MG63 (cell line): Measurements from ENCODE around the gene INTS14. TPM values are rescaled to one million over a fixed set of nuclear protein-coding genes. Genes with fewer than 3 reads are reported as not detected.

ENCODE experiments used
- DNase-seq: peaks from one replicate; pipeline ENCODE4 v3.0.0-alpha.2; 2020
- H3K27me3 ChIP-seq: fragments of 250-450 bp; sonication (Bioruptor Pico); 2 replicates; pipeline ENCODE4 v1.5.1; 2020; ENCODE audit warnings: mild to moderate bottlenecking, moderate library complexity
- H3K36me3 ChIP-seq: fragments of 250-450 bp; sonication (Bioruptor Pico); 2 replicates; pipeline ENCODE4 v1.5.1; 2020; ENCODE audit warnings: mild to moderate bottlenecking, moderate library complexity
- H3K4me3 ChIP-seq: fragments of 250-450 bp; sonication (Bioruptor Pico); 2 replicates; pipeline ENCODE4 v1.5.1; 2020; ENCODE audit warnings: mild to moderate bottlenecking, moderate library complexity
- H3K9me3 ChIP-seq: fragments of 250-450 bp; sonication (Bioruptor Pico); 2 replicates; pipeline ENCODE4 v1.5.1; 2020; ENCODE audit warnings: mild to moderate bottlenecking, moderate library complexity
- total RNA-seq: library from RNA; depleted of rRNA; stranded (reverse); fragments of >200 nt; shearing (Covaris generic); gene quantifications from 2 replicates; pipeline ENCODE4 v1.2.3, GENCODE V29; 2014; ENCODE audit warnings: low replicate concordance

The INTS14 gene
- total RNA-seq, 1 experiment from 2014 or later: 34.6 TPM

DNA sequence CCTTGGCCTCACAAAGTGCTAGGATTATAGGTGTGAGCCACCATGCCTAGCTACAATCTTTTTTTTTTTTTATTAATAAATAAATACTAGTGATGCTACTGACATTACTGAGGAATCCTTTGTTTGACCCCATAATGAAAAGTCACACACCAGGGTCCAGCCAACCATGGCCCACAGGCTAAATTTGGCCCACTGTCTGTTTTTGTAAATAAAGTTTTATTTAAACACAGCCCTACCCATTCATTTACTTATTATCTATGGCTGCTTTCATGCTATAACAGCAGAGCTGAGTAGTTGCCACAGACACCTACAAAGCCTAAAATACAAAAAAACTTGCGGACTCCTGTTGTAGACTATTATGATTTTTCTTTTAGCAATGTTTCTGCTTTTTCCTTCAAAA lies 7.4 kb downstream of the INTS14 start:
- H3K27me3 ChIP-seq: no peaks in the 10 kb centered on the region
- H3K4me3 ChIP-seq: no peak overlapping the region
- H3K9me3 ChIP-seq: no peaks in the 10 kb centered on the region
- peaks cover 65% of the 10 kb centered on the region for H3K36me3 ChIP-seq
- DNase-seq: no peak

- Histone ChIP-seq H3K4me3 (no peak overlapping the region), H3K36me3 (peaks cover 69% of the 10 kb centered on the region), H3K9me3 (no peaks in the 10 kb centered on the region), H3K27me3 (no peaks in the 10 kb centered on the region)
- no peak for DNase-seq
Observed at GRCh38 chr15:65603134-65603533, 7.8 kb downstream of the INTS14 start.

DNA sequence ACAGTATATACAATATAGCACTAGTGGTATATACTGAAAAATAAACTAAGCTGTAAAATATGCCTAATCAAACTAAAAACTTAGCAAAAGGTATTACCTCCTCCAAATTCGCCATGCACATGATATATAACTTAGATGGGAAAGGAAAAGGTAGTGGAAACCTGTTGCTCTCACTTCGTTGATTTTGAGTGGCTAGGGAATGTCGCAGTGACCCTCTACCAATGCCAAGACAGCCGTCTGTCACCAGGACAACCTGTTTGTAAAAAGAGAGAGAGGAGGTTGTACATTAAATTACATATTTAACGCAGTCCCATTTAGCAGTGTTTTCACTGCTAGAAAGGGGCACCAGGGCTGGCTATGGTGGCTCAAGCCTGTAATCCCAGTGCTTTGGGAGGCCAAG lies 11.3 kb downstream of the INTS14 start:
- no peaks in the 10 kb centered on the region for H3K27me3 ChIP-seq
- DNase-seq: no peak
- H3K9me3 ChIP-seq: no peaks in the 10 kb centered on the region
- H3K4me3 ChIP-seq: no peak overlapping the region
- peaks cover 81% of the 10 kb centered on the region for H3K36me3 ChIP-seq

DNA sequence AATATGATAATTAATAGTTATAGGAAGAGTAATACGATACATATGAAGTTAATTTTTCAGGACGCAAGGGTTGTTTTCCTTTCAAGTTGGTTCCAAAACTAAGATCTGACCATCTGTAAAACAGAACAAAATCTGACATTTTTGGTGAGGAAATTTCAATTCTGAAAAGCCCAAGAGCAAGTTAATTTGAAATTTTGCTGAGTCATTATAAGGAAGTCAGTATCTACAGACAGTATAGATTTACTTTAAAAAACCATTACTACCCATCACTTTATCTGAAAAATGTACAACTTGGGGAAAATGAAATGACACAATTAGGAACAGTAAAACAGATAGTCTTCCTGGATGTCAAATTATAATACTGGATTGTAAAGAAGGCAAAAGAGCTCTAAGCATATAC lies 12.5 kb downstream of the INTS14 start:
- H3K27me3 ChIP-seq: no peaks in the 10 kb centered on the region
- peaks cover 71% of the 10 kb centered on the region for H3K36me3 ChIP-seq
- H3K4me3 ChIP-seq: no peak overlapping the region
- no peaks in the 10 kb centered on the region for H3K9me3 ChIP-seq
- no peak for DNase-seq

- H3K9me3 ChIP-seq: no peaks in the 10 kb centered on the region
- H3K27me3 ChIP-seq: no peaks in the 10 kb centered on the region
- H3K36me3 ChIP-seq: peaks cover 79% of the 10 kb centered on the region
- no peak for DNase-seq
- H3K4me3 ChIP-seq: no peak overlapping the region
Observed at GRCh38 chr15:65595960-65596359, 15.0 kb downstream of the INTS14 start.

- Histone ChIP-seq H3K9me3 (no peaks in the 10 kb centered on the region), H3K27me3 (no peaks in the 10 kb centered on the region), H3K36me3 (peaks cover 82% of the 10 kb centered on the region), H3K4me3 (no peak overlapping the region)
- no peak for DNase-seq
Observed at GRCh38 chr15:65587094-65587493, 23.8 kb downstream of the INTS14 start.

GRCh38 chr15:65584241-65584640 lies 26.7 kb downstream of the INTS14 start:
- Histone ChIP-seq H3K4me3 (no peak overlapping the region), H3K27me3 (no peaks in the 10 kb centered on the region), H3K9me3 (no peaks in the 10 kb centered on the region), H3K36me3 (peaks cover 74% of the 10 kb centered on the region)
- DNase-seq: no peak

DNA sequence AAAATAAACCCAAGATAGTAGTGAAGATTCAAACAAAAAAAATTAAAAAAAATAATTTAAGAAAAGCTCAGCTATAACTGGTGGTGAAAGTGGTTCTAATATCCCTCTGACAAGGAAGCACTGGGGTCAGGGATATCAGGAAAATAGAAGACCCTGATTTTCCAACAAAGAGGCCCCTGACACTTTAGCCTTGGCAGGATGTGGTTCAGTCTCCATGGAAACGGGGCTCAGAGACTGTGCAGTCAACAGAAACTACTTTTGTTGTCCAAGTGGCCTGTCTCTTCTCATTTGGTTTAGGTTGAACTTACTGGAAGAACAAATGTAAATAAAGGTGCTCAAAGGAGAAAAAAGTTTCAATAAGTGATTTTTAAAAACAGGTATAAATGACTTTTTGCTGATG lies 27.2 kb downstream of the INTS14 start:
- Histone ChIP-seq H3K27me3 (no peaks in the 10 kb centered on the region), H3K36me3 (peaks cover 74% of the 10 kb centered on the region), H3K4me3 (no peak overlapping the region), H3K9me3 (no peaks in the 10 kb centered on the region)
- no peak for DNase-seq

DNA sequence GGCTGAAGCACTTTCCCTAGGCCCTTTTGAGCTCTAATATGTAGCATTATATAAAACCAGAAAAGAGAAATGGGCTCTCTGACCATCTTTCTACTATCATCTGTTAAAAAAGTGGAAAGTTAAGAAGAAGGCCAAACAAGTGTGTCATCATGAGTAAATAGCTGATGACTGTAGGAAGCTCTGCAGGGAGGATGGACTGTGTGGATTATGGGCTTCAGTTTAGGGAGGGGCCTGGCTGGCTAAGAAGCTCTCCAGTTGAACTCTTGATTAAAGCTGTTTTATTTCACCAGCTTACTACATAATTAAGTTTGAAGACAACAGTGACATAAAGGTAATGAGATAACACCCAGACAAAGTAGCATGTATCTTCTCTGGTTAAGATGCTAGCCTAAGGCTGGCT lies 30.6 kb downstream of the INTS14 start:
- H3K4me3 ChIP-seq: no peak overlapping the region
- H3K27me3 ChIP-seq: no peaks in the 10 kb centered on the region
- no peaks in the 10 kb centered on the region for H3K9me3 ChIP-seq
- H3K36me3 ChIP-seq: peaks cover 86% of the 10 kb centered on the region
- DNase-seq: peak; percentile 67

DNA sequence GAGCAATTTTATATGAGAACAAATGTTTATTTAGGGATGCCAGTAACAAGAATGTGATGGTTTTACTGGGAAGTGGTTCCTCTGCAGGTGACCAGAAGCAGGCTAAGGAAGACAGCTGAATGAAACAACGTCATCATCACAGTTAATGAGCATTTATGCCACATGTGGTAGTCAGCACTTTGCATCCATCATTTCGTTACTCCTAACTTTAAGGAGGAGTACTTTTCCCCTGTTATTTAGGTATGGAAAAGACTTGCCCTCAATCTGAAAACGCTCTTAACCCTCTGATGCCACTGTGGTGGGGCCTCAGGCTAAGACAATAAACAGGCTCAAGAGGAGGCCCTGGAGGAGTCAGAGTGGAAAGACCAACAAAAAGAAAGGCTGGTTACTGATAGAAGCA lies 31.2 kb downstream of the INTS14 start:
- H3K27me3 ChIP-seq: no peaks in the 10 kb centered on the region
- no peak overlapping the region for H3K4me3 ChIP-seq
- H3K9me3 ChIP-seq: no peaks in the 10 kb centered on the region
- DNase-seq: no peak
- peaks cover 89% of the 10 kb centered on the region for H3K36me3 ChIP-seq

DNA sequence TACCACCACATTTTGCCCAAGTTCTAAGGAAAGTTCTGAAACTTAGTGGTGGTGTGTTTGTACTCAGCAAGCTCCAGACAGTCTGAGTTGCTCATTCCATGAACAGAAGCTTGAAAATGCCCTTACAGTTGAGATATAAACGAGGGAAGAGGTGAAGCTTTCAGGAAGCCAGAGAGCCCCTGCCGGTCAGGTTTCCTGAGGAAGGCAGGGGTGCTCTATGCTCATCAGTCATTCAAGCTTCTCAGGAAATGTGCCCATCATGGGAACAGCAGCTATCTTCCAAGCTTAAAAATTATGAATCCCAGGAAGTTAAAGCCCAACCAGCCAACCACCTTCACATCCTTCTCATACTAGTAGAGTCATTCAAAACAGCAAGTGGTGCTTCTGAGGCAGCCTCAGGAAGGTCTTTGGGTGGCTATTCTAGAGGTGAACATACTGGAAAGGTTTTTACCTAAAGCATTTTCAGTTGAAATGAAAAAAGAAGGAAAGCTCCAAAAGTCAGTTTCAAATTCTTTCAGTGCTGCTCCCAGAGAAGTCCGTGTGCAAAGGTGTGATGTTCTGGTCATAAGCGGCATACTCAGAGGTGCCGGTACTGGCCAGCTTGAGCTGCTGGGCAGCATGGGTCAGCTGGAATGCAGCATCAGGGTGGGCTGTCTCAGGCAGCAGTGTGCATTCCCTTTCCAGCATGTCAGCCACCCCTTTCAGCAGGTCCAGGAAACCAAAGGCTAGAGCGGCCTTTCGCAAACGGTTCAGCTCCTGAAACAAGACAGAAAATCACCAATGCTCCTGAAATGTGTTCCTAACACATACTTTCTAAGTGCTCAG lies 31.8 kb downstream of the INTS14 start:
- H3K36me3 ChIP-seq: peaks cover 90% of the 10 kb centered on the region
- DNase-seq: no peak
- no peak overlapping the region for H3K4me3 ChIP-seq
- H3K9me3 ChIP-seq: no peaks in the 10 kb centered on the region
- H3K27me3 ChIP-seq: no peaks in the 10 kb centered on the region

GRCh38 chr15:65577129-65577996 lies 33.6 kb downstream of the INTS14 start:
- no peak overlapping the region for H3K4me3 ChIP-seq
- no peaks in the 10 kb centered on the region for H3K27me3 ChIP-seq
- peaks cover 89% of the 10 kb centered on the region for H3K36me3 ChIP-seq
- no peak for DNase-seq
- no peaks in the 10 kb centered on the region for H3K9me3 ChIP-seq

DNA sequence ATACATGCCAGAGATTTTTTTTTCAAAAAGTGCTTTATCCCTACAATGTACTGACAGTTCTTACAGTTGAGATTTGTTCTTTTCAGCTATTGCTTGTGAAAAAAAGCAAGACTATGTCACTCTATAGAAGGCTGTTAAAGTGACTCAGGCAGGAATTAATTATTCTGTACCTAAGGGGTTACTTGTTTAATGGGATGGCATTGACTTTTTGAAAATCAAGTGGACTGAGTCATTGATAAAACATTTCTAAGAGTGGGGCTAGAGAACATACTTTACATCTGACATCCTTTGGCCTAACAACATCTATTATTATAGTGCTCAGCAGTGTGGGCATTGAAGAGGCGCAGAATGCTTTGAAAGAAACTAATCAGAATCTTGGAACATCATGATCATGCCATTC lies 34.3 kb downstream of the INTS14 start:
- Histone ChIP-seq H3K27me3 (no peaks in the 10 kb centered on the region), H3K4me3 (no peak overlapping the region), H3K36me3 (peaks cover 90% of the 10 kb centered on the region), H3K9me3 (no peaks in the 10 kb centered on the region)
- no peak for DNase-seq

- no peaks in the 10 kb centered on the region for H3K27me3 ChIP-seq
- no peaks in the 10 kb centered on the region for H3K9me3 ChIP-seq
- peaks cover 87% of the 10 kb centered on the region for H3K36me3 ChIP-seq
- H3K4me3 ChIP-seq: no peak overlapping the region
- DNase-seq: no peak
Observed at GRCh38 chr15:65571971-65572370, 39.0 kb downstream of the INTS14 start.

GRCh38 chr15:65569728-65570127 lies 41.2 kb downstream of the INTS14 start:
- no peaks in the 10 kb centered on the region for H3K9me3 ChIP-seq
- peaks cover 86% of the 10 kb centered on the region for H3K36me3 ChIP-seq
- no peak for DNase-seq
- no peaks in the 10 kb centered on the region for H3K27me3 ChIP-seq
- H3K4me3 ChIP-seq: no peak overlapping the region

- peaks cover 92% of the 10 kb centered on the region for H3K36me3 ChIP-seq
- no peak overlapping the region for H3K4me3 ChIP-seq
- no peak for DNase-seq
- H3K9me3 ChIP-seq: no peaks in the 10 kb centered on the region
- no peaks in the 10 kb centered on the region for H3K27me3 ChIP-seq
Observed at GRCh38 chr15:65561934-65562333, 49.0 kb downstream of the INTS14 start.

DNA sequence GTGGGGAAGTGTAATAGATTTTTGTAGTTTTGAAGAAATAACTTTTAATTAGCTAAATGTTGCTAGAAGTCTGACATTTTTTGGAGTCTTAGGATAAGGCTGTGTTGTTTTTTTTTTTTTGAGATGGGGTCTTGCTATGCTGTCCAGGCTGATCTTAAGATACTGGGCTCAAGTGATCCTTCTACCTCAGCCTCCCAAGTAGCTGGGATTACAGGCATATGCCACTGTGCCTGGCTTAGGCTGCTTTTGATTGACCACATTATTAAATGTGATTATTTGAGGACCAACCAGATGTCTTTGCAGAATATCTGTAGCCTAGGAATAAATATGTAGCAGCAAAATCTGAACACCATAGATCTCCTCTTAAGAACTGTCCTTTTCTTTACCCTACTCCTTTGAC lies 51.0 kb downstream of the INTS14 start:
- H3K9me3 ChIP-seq: no peaks in the 10 kb centered on the region
- no peaks in the 10 kb centered on the region for H3K27me3 ChIP-seq
- no peak for DNase-seq
- peaks cover 94% of the 10 kb centered on the region for H3K36me3 ChIP-seq
- no peak overlapping the region for H3K4me3 ChIP-seq
